Measurements from ENCODE around the gene CALHM6.

Gene CALHM6

GRCh38 chr6:116468293-116468692 is 7.1 kb downstream of the CALHM6 start:
- Histone ChIP-seq H3K9me3 (ENCODE audit: low read length) (no peaks in the 10 kb centered on the region), H3F3A (ENCODE audit: insufficient read depth, low read length) (no peaks in the 10 kb centered on the region), H3K4me3 (ENCODE audit: low read depth, low read length, poor library complexity, severe bottlenecking) (no peak overlapping the region), H3K9me2 (ENCODE audit: low read depth, low read length) (no peaks in the 10 kb centered on the region), H3K79me2 (ENCODE audit: insufficient read depth, low read length) (no peaks in the 10 kb centered on the region), H2AFZ (ENCODE audit: low read length) (no peak overlapping the region), H3K4me2 (ENCODE audit: low read length) (no peak overlapping the region), H3K36me3 (ENCODE audit: insufficient read depth, low read length) (no peaks in the 10 kb centered on the region), H3K9ac (ENCODE audit: low read length) (no peak overlapping the region), H3K4me1 (ENCODE audit: insufficient read depth, low read length, severe bottlenecking) (no peaks in the 10 kb centered on the region), H4K20me1 (ENCODE audit: insufficient read depth, low read length) (no peaks in the 10 kb centered on the region), H3K27me3 (ENCODE audit: insufficient read depth, low read length) (no peaks in the 10 kb centered on the region), H3K27ac (ENCODE audit: low read depth, low read length, poor library complexity, severe bottlenecking) (no peak overlapping the region)
- TF ChIP-seq EZH2 (IDR thresholded peaks at IDR 0.05; ENCODE audit: borderline replicate concordance, low read length), result no peak
- no peak for TF ChIP-seq CTCF (IDR thresholded peaks at IDR 0.05; ENCODE audit: low read length)

GRCh38 chr6:116471531-116471930 is 10.4 kb downstream of the CALHM6 start:
- no peak overlapping the region for H3K4me2 ChIP-seq (ENCODE audit: low read length)
- TF ChIP-seq EZH2 (IDR thresholded peaks at IDR 0.05; ENCODE audit: borderline replicate concordance, low read length) (no peak), CTCF (IDR thresholded peaks at IDR 0.05; ENCODE audit: low read length) (no peak)
- no peaks in the 10 kb centered on the region for H3K79me2 ChIP-seq (ENCODE audit: insufficient read depth, low read length)
- no peaks in the 10 kb centered on the region for H3F3A ChIP-seq (ENCODE audit: insufficient read depth, low read length)
- no peaks in the 10 kb centered on the region for H3K9me3 ChIP-seq (ENCODE audit: low read length)
- no peak overlapping the region for H2AFZ ChIP-seq (ENCODE audit: low read length)
- H3K36me3 ChIP-seq (ENCODE audit: insufficient read depth, low read length), result no peaks in the 10 kb centered on the region
- no peaks in the 10 kb centered on the region for H4K20me1 ChIP-seq (ENCODE audit: insufficient read depth, low read length)
- peaks cover 8% of the 10 kb centered on the region for H3K4me1 ChIP-seq (ENCODE audit: insufficient read depth, low read length, severe bottlenecking)
- no peak overlapping the region for H3K4me3 ChIP-seq (ENCODE audit: low read depth, low read length, poor library complexity, severe bottlenecking)
- no peak overlapping the region for H3K9ac ChIP-seq (ENCODE audit: low read length)
- H3K27ac ChIP-seq (ENCODE audit: low read depth, low read length, poor library complexity, severe bottlenecking), result no peak overlapping the region
- H3K27me3 ChIP-seq (ENCODE audit: insufficient read depth, low read length), result no peaks in the 10 kb centered on the region
- no peaks in the 10 kb centered on the region for H3K9me2 ChIP-seq (ENCODE audit: low read depth, low read length)

GRCh38 chr6:116472706-116473105 is 11.5 kb downstream of the CALHM6 start:
- no peaks in the 10 kb centered on the region for H3F3A ChIP-seq (ENCODE audit: insufficient read depth, low read length)
- no peaks in the 10 kb centered on the region for H3K27me3 ChIP-seq (ENCODE audit: insufficient read depth, low read length)
- H3K9me3 ChIP-seq (ENCODE audit: low read length), result no peaks in the 10 kb centered on the region
- no peaks in the 10 kb centered on the region for H4K20me1 ChIP-seq (ENCODE audit: insufficient read depth, low read length)
- no peak overlapping the region for H3K4me2 ChIP-seq (ENCODE audit: low read length)
- no peak overlapping the region for H3K4me3 ChIP-seq (ENCODE audit: low read depth, low read length, poor library complexity, severe bottlenecking)
- H3K36me3 ChIP-seq (ENCODE audit: insufficient read depth, low read length), result no peaks in the 10 kb centered on the region
- H3K27ac ChIP-seq (ENCODE audit: low read depth, low read length, poor library complexity, severe bottlenecking), result no peak overlapping the region
- H2AFZ ChIP-seq (ENCODE audit: low read length), result no peak overlapping the region
- peaks cover 11% of the 10 kb centered on the region for H3K4me1 ChIP-seq (ENCODE audit: insufficient read depth, low read length, severe bottlenecking)
- H3K9me2 ChIP-seq (ENCODE audit: low read depth, low read length), result no peaks in the 10 kb centered on the region
- TF ChIP-seq CTCF (IDR thresholded peaks at IDR 0.05; ENCODE audit: low read length) (no peak), EZH2 (IDR thresholded peaks at IDR 0.05; ENCODE audit: borderline replicate concordance, low read length) (no peak)
- no peak overlapping the region for H3K9ac ChIP-seq (ENCODE audit: low read length)
- no peaks in the 10 kb centered on the region for H3K79me2 ChIP-seq (ENCODE audit: insufficient read depth, low read length)

Measured in OCI-LY1 (cell line).